Stimulated activated CD4-positive, alpha-beta T cell treated with anti-CD3 and anti-CD28 coated beads, Interleukin-12 subunit alpha, Interleukin-12 subunit beta, amount 100 ng/mL, for 48 hours (primary cell): ENCODE results near the gene WDR70.
"Not testable (repeated sequence)": the region's sequence is repeated elsewhere in the genome, so short reads cannot be mapped to it uniquely, and the experiment has no call there.

Experiments used
- DNase-seq, 3 donors: peaks; one replicate each; pipeline ENCODE4 v3.0.0-alpha.2; 2020; ENCODE audit warnings: low read depth in 2 of 3, low spot score in 1 of 3

Gene WDR70

DNA sequence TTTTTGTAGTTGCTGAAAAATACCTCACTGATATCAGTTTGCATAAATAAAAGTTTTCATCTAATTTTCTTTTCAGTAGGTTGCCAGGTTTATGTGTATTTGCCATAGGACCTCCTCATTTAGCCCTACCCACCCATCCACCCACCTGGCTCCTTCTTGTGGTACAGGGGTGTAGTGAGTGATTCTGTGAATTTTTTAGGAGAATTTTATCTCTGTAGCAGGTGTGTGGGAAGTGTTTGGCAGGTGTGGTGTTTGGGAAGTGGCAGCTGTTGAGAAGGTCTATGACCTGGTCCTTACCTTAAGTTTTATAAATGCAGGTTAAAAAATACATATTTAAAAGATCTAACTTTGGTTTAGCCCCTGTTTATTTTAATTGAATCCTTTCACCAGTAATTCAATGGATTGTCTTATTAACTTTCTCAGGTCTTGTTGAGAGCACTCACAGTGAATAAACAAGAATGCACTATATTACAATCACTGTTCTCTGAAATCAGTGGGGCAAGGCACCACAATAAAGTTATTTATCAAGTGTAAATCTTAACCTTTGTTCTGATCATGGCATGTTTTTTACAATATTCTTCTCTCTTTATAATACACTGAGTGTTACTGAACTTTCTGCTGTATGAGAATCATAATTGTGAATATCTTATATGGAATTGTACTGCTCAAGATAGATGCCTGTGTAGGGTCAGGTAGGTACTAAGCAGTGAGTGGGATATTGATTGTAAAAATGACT lies 189.1 kb downstream of the WDR70 start:
- DNase-seq: no peak

DNA sequence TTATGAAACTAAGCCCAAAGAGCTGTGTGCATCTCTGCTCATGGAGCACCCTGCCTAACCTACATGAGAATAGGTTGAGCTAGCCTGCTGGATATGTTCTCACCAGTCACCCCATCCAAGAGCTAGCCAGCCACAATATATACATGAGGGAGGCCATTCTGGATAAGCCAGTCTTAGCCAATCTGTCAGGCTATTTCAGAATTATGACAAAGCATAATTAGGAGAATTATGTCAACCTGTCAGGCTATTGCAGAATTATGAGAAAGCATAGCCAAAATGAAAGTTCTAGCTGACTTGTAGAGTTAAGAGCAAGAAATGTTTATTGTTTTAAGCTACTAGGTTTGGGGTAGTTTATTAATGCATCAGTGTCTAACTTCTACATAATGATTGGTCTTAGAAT lies 189.8 kb downstream of the WDR70 start:
- DNase-seq: no peak

DNA sequence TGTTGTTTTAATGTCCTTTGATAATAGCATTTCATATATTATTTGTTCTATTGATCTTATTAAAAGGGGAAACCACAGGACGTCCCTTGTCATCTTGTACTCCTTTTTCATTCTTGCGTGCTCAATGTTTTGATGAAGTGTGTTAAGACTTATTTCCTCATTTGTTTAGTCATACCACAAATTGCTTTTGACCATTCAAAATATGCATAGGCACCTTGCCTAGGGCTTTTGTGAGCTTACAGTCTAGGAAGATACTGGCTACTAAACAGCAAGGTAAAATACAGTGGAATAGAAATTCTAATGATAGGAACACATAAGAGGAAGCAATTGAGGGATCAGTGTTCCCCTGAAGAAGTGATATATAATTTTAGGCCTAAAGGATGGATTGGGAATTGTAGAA lies 190.3 kb downstream of the WDR70 start:
- no peak for DNase-seq

DNA sequence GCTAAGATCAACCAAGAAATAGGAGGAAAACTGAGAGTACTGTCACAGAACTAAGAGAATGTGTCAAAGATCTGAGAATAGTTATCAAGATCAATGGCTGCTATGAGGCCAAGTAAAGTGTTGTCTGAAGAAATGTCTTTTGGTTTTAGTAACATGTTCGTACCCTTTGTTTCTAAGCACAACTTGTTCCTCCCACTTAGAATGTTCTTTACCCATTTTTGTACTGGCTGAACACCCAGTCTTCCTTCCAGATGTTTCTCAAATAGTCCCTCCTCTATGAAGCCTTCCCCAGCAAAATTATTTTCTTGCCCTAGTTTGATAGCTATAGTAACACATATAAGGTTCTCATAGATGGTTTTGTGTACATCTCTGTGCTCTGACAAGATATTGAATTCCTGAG lies 191.5 kb downstream of the WDR70 start:
- DNase-seq: no peak

DNA sequence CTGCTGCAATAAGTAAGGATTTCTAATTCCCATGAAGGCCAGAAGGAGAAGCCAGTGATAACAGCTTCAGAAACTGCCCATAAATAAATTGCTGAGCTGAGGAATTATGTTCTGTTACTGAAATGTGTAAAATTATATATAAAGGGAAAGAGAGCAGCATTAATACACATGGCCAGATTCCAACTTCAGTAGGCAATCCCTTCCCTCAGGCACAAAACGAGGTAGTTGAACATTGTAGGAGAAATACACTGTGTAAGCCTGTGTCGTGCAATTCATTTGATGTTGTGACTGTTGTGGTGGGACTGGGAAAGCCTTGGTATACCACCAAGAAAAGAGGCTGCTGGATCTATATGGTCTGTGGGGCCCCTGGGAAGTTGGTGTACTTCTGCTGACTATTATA lies 192.9 kb downstream of the WDR70 start:
- DNase-seq: no peak

DNA sequence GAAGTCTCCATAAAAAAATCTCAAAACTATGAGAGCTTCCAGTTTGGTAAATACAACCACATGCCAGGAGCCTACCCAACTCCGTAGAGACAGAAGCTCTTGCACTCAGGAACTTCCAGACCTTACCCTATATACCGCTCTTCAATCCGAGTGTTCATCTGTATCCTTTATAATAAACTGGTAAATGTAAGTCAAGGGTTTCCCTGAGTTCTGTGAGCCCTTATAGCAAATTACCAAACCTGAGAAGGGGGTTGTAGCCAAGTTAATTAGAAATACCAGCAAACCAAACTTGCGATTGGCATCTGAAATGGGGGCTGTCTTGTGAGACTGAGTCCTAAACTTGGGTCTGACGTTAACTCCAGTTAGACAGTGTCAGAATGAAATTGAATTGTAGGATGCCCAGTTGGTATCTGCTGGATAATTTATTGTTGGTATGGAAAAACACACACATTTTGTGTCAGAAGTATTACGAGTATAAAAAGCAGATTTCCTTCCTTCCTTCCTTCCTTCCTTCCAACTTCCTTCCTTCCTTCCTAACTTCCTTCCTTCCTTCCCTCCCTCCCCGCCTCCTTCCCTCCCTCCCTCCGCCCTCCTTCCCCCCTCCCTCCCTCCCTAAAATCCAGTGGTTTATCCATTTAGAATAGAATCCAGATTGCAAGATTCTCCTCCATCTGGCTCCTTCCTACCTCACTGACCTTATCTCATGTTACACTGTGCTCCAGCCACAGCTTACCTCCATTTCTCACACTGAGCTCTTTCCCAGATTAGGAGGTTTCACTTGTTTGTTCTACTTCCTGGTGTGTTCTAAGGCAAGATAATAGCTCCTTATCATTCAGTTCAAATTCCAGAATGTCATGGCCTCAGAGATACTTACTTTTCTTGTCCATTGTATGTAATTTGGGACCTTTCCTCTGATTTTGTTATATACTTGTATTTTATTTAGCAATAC lies 196.7 kb downstream of the WDR70 start:
- no peak for DNase-seq

DNA sequence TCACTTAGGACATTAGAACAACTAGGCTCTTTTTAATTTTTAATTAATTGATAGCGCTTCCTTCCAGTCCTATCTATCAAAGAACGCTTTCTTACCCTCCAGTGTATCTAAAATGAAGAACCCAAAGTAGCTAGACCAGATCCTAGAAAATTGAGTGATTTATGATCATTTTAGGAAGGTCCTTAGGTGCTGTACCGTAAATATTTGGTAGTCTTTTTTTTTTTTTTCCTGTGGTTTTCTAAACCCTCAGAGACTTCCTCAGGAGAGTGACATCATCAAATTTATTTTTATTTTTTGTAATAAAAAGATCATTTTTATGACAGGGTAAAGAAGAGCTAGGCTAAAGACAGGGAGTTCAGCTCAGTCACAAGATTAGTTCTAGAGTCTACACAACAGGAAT lies 197.4 kb downstream of the WDR70 start:
- DNase-seq: no peak

DNA sequence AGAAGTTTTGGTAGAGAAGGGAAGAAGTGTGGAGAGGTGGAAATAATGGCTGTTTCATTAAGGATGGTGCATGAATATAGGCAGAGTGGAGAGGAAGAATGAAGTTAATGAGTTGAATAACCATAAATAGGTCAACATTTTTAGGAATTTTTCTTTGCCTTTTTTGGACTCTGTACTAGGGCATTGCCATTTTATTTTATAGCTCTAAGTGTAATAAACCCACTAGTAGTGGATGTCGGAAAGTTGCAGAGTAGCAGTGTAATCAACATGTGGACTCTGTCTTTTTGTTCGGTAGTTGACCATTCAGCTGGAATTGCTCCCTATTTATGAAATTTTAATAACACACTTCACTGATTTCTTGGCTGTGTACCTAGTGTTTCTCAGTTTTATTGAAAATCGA lies 199.1 kb downstream of the WDR70 start:
- no peak for DNase-seq

DNA sequence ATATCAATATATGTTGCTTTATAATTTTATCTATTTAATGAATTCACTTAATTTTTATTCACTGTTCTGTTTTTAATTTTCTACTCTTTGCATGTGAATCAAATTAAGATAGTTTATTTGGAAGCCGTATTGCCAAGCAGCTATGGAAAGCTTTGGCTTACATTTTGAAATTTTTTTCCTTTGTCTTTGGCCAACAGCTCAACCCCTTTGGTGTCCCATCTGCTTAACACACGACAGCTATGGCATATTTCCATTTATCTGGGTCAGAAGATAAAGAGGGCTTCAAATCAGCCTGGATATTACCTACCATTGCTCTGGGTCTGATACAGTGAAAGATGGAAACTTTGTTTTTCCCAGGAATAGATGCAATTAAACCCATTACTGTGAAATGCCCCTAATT lies 201.0 kb downstream of the WDR70 start:
- DNase-seq: no peak

DNA sequence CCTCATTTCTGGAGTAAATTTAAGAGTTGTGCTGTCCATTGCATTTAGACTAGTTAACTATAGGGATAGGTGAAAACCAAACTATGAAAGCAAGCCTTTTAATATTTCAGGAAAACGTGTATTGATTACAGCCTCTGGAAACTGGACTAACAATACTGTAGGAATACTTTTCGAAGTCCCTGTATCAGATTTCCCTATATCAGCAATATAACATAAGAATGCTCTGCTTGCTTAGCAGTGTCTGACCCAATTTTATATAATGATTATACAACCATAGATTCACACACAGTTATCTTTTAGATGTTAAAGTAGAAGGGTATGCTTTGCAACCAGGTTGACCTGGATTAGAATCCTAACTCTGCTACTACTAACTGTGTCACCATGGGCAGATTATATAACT lies 203.1 kb downstream of the WDR70 start:
- no peak for DNase-seq

DNA sequence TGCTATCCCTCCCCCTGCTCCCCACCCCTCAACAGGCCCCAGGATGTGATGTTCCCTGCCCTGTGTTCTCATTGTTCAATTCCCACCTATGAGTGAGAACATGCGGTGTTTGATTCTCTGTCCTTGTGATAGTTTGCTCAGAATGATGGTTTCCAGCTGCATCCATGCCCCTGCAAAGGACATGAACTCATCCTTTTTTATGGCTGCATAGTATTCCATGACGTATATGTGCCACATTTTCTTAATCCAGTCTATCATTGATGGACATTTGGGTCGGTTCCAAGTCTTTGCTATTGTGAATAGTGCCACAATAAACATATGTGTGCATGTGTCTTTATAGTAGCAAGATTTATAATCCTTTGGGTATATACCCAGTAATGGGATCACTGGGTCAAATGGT lies 214.2 kb downstream of the WDR70 start:
- DNase-seq: not testable (repeated sequence)

DNA sequence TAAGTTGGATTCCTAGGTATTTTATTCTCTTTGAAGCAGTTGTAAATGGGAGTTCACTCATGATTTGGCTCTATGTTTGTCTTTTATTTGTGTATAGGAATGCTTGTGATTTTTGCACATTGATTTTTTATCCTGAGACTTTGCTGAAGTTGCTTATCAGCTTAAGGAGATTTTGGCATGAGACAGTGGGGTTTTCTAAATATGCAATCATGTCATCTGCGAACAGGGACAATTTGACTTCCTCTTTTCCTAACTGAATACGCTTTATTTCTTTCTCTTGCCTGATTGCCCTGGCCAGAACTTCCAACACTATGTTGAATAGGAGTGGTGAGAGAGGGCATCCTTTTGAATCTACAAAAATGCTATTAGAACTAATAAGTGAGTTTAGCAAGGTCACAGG lies 215.7 kb downstream of the WDR70 start:
- DNase-seq: not testable (repeated sequence)

DNA sequence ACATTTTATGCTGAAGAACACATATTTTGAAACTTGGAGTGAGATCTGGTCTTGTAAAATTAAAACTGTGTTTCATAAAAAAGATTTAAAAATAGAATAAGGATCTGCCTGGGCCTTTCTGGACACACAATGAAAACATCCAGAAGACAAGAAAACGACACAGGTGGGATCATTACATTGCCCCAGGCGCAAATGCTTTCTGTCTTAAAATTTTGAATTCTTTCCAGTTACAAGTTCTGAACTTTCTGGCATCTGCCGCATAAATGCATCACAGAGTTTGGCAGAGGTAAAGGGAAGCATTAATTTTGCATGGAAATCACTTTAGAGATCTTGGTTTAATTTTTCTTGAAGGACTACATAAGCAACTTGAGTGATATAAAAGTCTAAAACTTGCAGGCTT lies 219.6 kb downstream of the WDR70 start:
- no peak for DNase-seq

DNA sequence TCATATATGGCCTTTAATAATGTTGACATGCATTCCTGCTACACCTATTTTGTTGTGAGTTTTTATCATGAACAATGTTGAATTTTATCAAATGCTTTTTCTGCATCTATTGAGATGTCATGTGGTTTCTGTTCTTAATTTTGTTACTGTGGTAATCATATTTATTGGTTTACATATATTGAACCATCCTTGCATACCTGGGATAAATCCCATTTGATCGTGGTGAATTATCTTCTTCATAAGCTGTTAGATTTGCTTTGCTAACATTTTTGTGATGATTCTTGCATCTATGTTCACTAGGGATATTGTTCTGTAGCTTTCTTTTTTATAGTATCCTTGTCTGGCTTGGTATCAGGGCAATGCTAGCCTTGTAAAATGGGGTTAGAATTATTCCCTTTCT lies 222.0 kb downstream of the WDR70 start:
- DNase-seq: no peak

DNA sequence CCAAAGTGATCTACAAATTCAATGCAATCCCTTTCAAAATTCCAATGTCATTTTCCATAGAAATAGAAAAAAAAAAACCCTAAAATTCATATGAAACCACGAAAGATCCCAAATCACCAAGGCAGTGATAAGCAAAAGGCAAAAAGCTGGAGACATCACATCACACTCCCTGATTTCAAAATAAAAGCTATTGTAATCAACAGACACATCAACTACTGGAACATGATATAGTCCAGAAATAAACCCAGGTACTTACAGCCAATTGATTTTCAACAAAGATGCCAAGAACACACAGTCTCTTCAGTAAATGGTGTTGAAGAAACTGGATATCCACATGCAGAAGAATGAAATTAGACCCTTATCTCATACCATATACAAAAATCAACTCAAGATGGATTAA lies 224.0 kb downstream of the WDR70 start:
- no peak for DNase-seq

DNA sequence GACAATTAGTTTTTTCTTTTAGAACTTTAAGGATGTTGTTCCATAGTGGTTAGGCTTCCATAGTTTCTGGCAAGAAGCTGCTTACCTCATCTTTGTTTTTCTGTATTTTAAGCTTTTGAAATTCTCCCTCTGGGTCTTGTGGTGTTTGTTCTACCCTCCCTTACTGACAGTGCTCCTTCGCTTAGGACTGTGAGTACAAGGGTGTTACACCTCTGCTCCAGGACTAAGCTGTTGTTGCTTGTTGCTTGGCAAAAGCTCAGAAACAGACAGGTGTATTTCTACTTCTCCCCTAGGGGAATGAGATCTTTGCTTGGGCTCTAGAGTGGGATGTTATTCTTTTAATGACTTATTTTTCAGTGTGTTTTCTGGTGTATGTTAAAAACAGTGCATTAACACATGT lies 225.2 kb downstream of the WDR70 start:
- DNase-seq: no peak

DNA sequence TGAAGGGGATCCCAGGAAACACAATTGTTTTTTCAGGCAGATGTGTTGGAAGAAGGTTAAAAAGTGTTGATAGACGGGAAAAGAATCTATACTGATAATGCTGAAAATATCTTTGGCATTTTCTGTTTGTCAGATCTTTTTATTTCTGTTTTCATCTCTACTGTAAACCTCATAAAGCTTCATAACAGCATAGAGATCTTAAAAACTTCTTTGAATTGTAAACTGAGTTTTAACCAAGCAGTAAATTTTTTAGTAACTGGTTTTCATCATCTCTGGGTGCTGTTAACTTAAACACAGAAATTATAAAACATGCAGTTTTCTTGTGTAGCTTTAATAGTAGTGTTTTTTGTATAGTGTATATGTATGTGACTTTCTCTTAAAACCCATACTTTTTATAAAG lies 227.0 kb downstream of the WDR70 start:
- DNase-seq: no peak

DNA sequence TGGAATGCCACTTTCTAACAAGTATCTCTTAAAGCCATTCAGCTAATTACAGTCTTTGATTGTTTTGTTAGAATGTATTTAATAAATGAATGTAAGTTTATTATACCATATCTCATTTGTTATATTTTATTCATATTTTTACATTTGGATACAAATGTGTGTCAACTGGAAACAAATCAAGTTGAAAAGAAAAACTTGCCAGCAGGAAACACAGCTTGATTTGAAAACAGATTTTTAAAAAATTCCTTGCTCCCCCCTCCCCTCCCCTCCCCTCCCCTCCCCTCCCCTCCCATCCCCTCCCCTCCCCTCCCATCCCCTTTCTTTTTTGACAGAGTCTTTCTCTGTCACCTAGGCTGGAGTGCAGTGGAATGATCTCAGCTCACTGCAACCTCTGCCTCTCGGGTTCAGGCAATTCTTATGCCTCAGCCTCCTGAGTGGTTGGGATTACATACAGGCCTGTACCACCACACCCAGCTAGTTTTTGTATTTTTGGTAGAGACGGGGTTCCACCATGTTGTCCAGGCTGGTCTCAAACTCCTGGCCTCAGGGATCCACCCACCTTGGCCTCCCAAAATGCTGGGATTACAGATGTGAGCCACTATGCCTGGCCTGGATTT lies 227.6 kb downstream of the WDR70 start:
- no peak for DNase-seq

DNA sequence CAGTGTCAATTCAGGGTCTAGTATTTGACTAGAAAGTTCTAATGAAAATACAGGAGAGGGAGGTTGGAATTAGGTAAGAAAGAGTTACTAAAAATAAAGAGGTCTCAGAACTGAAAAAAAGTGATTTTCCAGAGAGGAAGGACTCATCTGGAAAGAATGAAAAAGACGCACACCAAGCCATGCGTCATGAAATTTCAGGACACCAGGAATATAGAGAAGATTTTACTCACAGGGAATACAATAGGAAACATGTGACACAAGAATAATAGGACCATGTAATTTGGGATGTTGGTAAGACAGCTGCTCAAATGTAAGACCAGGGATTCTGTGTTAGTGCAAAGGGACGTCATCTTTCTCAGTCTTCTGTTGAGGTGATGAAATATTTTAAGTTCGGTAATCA lies 236.1 kb downstream of the WDR70 start:
- DNase-seq: no peak

DNA sequence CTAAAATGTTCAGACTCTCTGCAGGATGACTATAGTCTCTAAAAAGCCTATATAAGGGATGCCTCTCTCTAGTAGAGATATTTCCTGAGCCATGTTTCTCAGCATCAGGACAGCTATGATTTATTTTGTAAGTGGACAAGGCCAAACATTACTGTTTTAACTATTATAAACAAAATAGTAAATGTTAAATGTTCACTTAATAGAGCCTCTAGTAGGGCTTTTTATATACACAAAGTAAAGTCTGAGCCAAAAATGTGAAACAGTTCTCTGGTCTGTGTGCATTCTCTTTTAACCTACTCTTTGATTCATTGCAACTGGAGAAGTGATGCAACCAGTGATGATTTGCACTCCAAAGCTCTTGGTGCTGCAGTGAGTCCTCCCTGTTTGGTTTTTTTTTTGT lies 240.2 kb downstream of the WDR70 start:
- no peak for DNase-seq

DNA sequence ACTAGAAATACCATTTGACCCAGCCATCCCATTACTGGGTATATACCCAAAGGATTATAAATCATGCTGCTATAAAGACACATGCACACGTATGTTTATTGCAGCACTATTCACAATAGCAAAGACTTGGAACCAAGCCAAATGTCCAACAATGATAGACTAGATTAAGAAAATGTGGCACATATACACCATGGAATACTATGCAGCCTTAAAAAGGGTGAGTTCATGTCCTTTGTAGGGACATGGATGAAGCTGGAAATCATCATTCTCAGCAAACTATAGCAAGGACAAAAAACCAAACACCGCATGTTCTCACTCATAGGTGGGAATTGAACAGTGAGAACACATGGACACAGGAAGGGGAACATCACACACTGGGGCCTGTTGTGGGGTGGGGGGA lies 243.2 kb downstream of the WDR70 start:
- DNase-seq: not testable (repeated sequence)

DNA sequence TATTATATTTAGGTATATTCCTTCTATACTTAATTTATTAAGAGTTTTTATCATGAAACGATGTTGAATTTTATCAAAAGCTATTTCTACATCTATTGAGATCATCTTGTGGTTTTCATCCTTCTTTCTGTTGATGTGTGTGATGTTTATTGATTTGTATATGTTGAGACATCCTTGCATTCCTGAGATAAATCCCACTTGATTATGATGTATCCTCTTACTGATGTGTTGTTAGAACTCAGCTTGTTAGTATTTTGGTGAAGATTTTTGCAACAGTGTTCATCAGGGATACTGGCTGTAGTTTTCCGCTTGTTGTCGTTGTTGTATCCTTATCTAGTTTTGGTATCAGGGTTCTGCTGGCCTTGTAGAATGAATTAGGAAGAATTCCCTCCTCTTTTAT lies 247.1 kb downstream of the WDR70 start:
- no peak for DNase-seq
